H1 (cell line): Measurements from ENCODE around the gene TNFSF12. TPM values are rescaled to one million over a fixed set of nuclear protein-coding genes. Genes with fewer than 3 reads are reported as not detected.

Experiments used
- CTCF ChIA-PET: fragments of 300-600 bp; sonication (Branson Sonifier 250); formaldehyde crosslinking; loops from one replicate; lab custom pipeline; 2021; ENCODE audit not compliant: partially characterized antibody; lab: Charles Lee
- POLR2A ChIA-PET: fragments of 300-600 bp; sonication (Branson Sonifier 250); formaldehyde crosslinking; loops from one replicate; lab custom pipeline; 2021; ENCODE audit warnings: inconsistent platforms; ENCODE audit not compliant: partially characterized antibody; lab: Charles Lee
- DNase-seq, 2 experiments: peaks; one replicate each; pipeline versions ENCODE4 v3.0.0 to v3.0.0-alpha.2; 2010 to 2022; ENCODE audit warnings: low spot score in 2 of 2, low read depth in 1 of 2, mixed read lengths in 1 of 2
- FAIRE-seq: peaks from 2 replicates; lab custom pipeline; 2011; peaks lifted over from hg19 to GRCh38; lab: Jason Lieb, UNC
- H2AFZ ChIP-seq: 2 replicates; pipeline ENCODE4 v1.8.1; 2012; ENCODE audit warnings: low read length, inconsistent platforms
- H2AK5ac ChIP-seq: 2 replicates; pipeline ENCODE4 v1.6.1; 2013; ENCODE audit warnings: low read depth, low read length
- H2BK120ac ChIP-seq: replicated peaks from 2 replicates; pipeline ENCODE3; 2013; ENCODE audit warnings: low read depth, low read length, inconsistent platforms
- H2BK12ac ChIP-seq: 2 replicates; pipeline ENCODE4 v1.6.1; 2013; ENCODE audit warnings: low read depth, low read length
- H2BK15ac ChIP-seq: 2 replicates; pipeline ENCODE4 v1.6.1; 2013; ENCODE audit warnings: low read length
- H2BK20ac ChIP-seq: 2 replicates; pipeline ENCODE4 v1.6.1; 2013; ENCODE audit warnings: low read length
- H2BK5ac ChIP-seq: 2 replicates; pipeline ENCODE4 v1.6.1; 2013; ENCODE audit warnings: low read depth, low read length
- H3K14ac ChIP-seq: 2 replicates; pipeline ENCODE4 v1.6.1; 2013; ENCODE audit warnings: inconsistent platforms; ENCODE audit not compliant: insufficient read length
- H3K18ac ChIP-seq: 2 replicates; pipeline ENCODE4 v1.6.1; 2013; ENCODE audit warnings: low read length; ENCODE audit errors: extremely low read depth
- H3K23ac ChIP-seq: 2 replicates; pipeline ENCODE4 v1.6.1; 2013; ENCODE audit warnings: inconsistent platforms; ENCODE audit not compliant: insufficient read length
- H3K23me2 ChIP-seq: 2 replicates; pipeline ENCODE4 v1.6.1; 2013; ENCODE audit warnings: low read depth, low read length
- H3K27ac ChIP-seq: 2 replicates; pipeline ENCODE4 v1.6.1; 2011; ENCODE audit warnings: low read depth, low read length, inconsistent platforms
- H3K27me3 ChIP-seq, 4 experiments: replicated peaks in 1 of 4; 1 replicate in 1 of 4; 2 replicates in 3 of 4; pipeline versions ENCODE4 v1.6.1 to v1.8.1; 2011 to 2013; ENCODE audit warnings: low read length in 3 of 4, mild to moderate bottlenecking in 3 of 4, inconsistent platforms in 2 of 4, mixed read lengths in 2 of 4, moderate library complexity in 1 of 4; ENCODE audit not compliant: control insufficient read depth in 3 of 4, insufficient read depth in 3 of 4; ENCODE audit errors: extremely low read depth in 1 of 4
- H3K36me3 ChIP-seq, 4 experiments: 2 replicates each; pipeline versions ENCODE4 v1.6.1 to v1.8.1; 2011 to 2013; ENCODE audit warnings: mild to moderate bottlenecking in 4 of 4, low read length in 3 of 4, moderate library complexity in 2 of 4, control low read depth in 1 of 4, inconsistent platforms in 1 of 4; ENCODE audit not compliant: insufficient read depth in 4 of 4, control insufficient read depth in 2 of 4
- H3K4ac ChIP-seq: replicated peaks from 2 replicates; pipeline ENCODE3; 2013; ENCODE audit warnings: low read length, low read depth, mixed read lengths, inconsistent platforms; ENCODE audit not compliant: insufficient read length
- H3K4me1 ChIP-seq, 4 experiments: replicated peaks in 1 of 4; 1 replicate in 1 of 4; 2 replicates in 3 of 4; pipeline versions ENCODE4 v1.6.1 to v1.8.1; 2011 to 2013; ENCODE audit warnings: low read length in 3 of 4, inconsistent platforms in 2 of 4, mixed read lengths in 1 of 4; ENCODE audit not compliant: insufficient read depth in 4 of 4, control insufficient read depth in 3 of 4
- H3K4me2 ChIP-seq, 2 experiments: 2 replicates each; pipeline versions ENCODE4 v1.6.1 to v1.8.1; 2011 to 2013; ENCODE audit warnings: low read depth in 2 of 2, low read length in 2 of 2, control low read depth in 1 of 2, inconsistent platforms in 1 of 2, mild to moderate bottlenecking in 1 of 2; ENCODE audit not compliant: insufficient read depth in 1 of 2
- H3K4me3 ChIP-seq, 4 experiments: fragments of 200-600, 300-600 bp in 1 of 4; sonication (generic), shearing (Covaris generic), sonication (Bioruptor Twin) in 1 of 4; 2 replicates each; pipeline versions ENCODE4 v1.5.1 to v1.8.1; 2011 to 2016; ENCODE audit warnings: low read length in 4 of 4, low read depth in 3 of 4, control low read depth in 2 of 4, inconsistent platforms in 2 of 4, mild to moderate bottlenecking in 2 of 4, mixed read lengths in 1 of 4, moderate library complexity in 1 of 4; ENCODE audit not compliant: insufficient read depth in 2 of 4; ENCODE audit errors: extremely low read depth in 1 of 4
- H3K56ac ChIP-seq: replicated peaks from 2 replicates; pipeline ENCODE3; 2013; ENCODE audit warnings: low read depth, mild to moderate bottlenecking, mixed read lengths, low read length, inconsistent platforms; ENCODE audit not compliant: insufficient read length
- H3K79me1 ChIP-seq: 2 replicates; pipeline ENCODE4 v1.6.1; 2013; ENCODE audit warnings: low read depth, low read length, control low read depth
- H3K79me2 ChIP-seq, 2 experiments: 2 replicates each; pipeline versions ENCODE4 v1.6.1 to v1.8.1; 2012 to 2013; ENCODE audit warnings: low read length in 2 of 2, mild to moderate bottlenecking in 2 of 2, inconsistent platforms in 1 of 2; ENCODE audit not compliant: insufficient read depth in 2 of 2, control insufficient read depth in 1 of 2
- H3K9ac ChIP-seq, 4 experiments: replicated peaks in 1 of 4; 1 replicate in 1 of 4; 2 replicates in 3 of 4; pipeline versions ENCODE4 v1.6.1 to v1.8.1; 2011 to 2013; ENCODE audit warnings: low read depth in 3 of 4, low read length in 3 of 4, control low read depth in 2 of 4, mild to moderate bottlenecking in 2 of 4, moderate library complexity in 2 of 4, inconsistent platforms in 1 of 4; ENCODE audit errors: extremely low read depth in 1 of 4
- H3K9me3 ChIP-seq, 2 experiments: 2 replicates each; pipeline versions ENCODE4 v1.6.1 to v1.8.1; 2012 to 2013; ENCODE audit warnings: mild to moderate bottlenecking in 2 of 2, moderate library complexity in 2 of 2, control low read depth in 1 of 2, inconsistent platforms in 1 of 2, low read depth in 1 of 2, low read length in 1 of 2, mixed read lengths in 1 of 2; ENCODE audit not compliant: insufficient read depth in 2 of 2
- H4K20me1 ChIP-seq, 2 experiments: replicated peaks in 1 of 2; 2 replicates each; pipeline versions ENCODE3 to v1.8.1; 2011 to 2013; ENCODE audit warnings: inconsistent platforms in 2 of 2, low read length in 2 of 2, mild to moderate bottlenecking in 1 of 2; ENCODE audit not compliant: insufficient read depth in 2 of 2, control insufficient read depth in 1 of 2
- H4K5ac ChIP-seq: 2 replicates; pipeline ENCODE4 v1.6.1; 2013; ENCODE audit warnings: low read length, low read depth, mixed read lengths, inconsistent platforms; ENCODE audit not compliant: insufficient read length
- H4K8ac ChIP-seq: 2 replicates; pipeline ENCODE4 v1.8.0; 2013; ENCODE audit warnings: mild to moderate bottlenecking, moderate library complexity, low read length, inconsistent platforms; ENCODE audit not compliant: insufficient read depth; ENCODE audit errors: extremely low read depth
- H4K91ac ChIP-seq: replicated peaks from 2 replicates; pipeline ENCODE3; 2013; ENCODE audit warnings: low read length, mixed read lengths, inconsistent platforms; ENCODE audit not compliant: insufficient read length
- CBX8 ChIP-seq: fragments of 300-800, 300-1000 bp; sonication (generic); IDR thresholded peaks from 2 replicates; pipeline ENCODE4 v1.7.1; 2016; ENCODE audit warnings: low read depth, low read length, borderline replicate concordance
- CTCF ChIP-seq, 3 experiments: IDR thresholded peaks; 1 replicate in 2 of 3; 2 replicates in 1 of 3; pipeline versions ENCODE4 v1.5.1 to v1.6.1; 2011; ENCODE audit warnings: low read length in 3 of 3, mild to moderate bottlenecking in 3 of 3, inconsistent platforms in 2 of 3, low read depth in 1 of 3, moderate library complexity in 1 of 3; ENCODE audit not compliant: insufficient read depth in 1 of 3; ENCODE audit errors: control extremely low read depth in 1 of 3
- POLR2A ChIP-seq, 2 experiments: IDR thresholded peaks; 1 replicate in 1 of 2; 2 replicates in 1 of 2; pipeline ENCODE4 v1.6.1; 2011; ENCODE audit warnings: low read depth in 2 of 2, low read length in 2 of 2, mild to moderate bottlenecking in 2 of 2; ENCODE audit errors: control extremely low read depth in 1 of 2
- RAD21 ChIP-seq, 2 experiments: IDR thresholded peaks in 1 of 2; conservative IDR thresholded peaks in 1 of 2; 2 replicates each; pipeline ENCODE4 v1.6.1; 2011; ENCODE audit warnings: low read depth in 2 of 2, low read length in 2 of 2, improper control_type of control experiment in 1 of 2, inconsistent platforms in 1 of 2, mild to moderate bottlenecking in 1 of 2, moderate library complexity in 1 of 2
- WGBS, 2 experiments: shearing (Covaris generic) in 1 of 2; methylation state at CpG; one replicate each; pipeline versions ENCODE4 v1.1.6 to v1.1.7; 2013 to 2015; ENCODE audit warnings: low lambda C conversion rate in 2 of 2, mixed read lengths in 2 of 2, inconsistent platforms in 1 of 2, low coverage in 1 of 2, missing lambda C conversion rate in 1 of 2; ENCODE audit not compliant: insufficient replicate concordance in 2 of 2, insufficient coverage in 1 of 2, insufficient read length in 1 of 2; ENCODE audit errors: extremely low coverage in 1 of 2, missing lambda C conversion rate in 1 of 2; 5-methylcytosine and 5-hydroxymethylcytosine counted together
- polyA plus RNA-seq, 7 experiments: library from polyadenylated mRNA; depleted of rRNA in 3 of 7; stranded (reverse) in 5 of 7; unstranded in 2 of 7; fragments of >200 nt in 5 of 7; fragments of 200-250 nt in 2 of 7; gene quantifications; 1 replicate in 5 of 7; 2 replicates in 1 of 7; 4 replicates in 1 of 7; pipeline versions ENCODE4 v1.2.1 to v1.2.3, GENCODE V29; 2011 to 2013; ENCODE audit warnings: missing spikeins in 2 of 7, mixed read lengths in 2 of 7
- total RNA-seq: library from RNA; stranded (reverse); fragmentation: NEBNext Ultra II Directional; extraction: Animal tissue kit (Norgen Biotek cat#: 25700); gene quantifications from 2 replicates; pipeline ENCODE4 v1.2.1, GENCODE V29; 2021
- TF ChIP-seq, protein P1 (sequence below): IDR thresholded peaks from 2 replicates; pipeline ENCODE4 v1.6.1; 2012; ENCODE audit warnings: inconsistent platforms

Gene TNFSF12
- total and polyA plus RNA-seq, 2 of the 8 experiments (the other 6 are each of a cell fraction or from before 2014, with no cell fraction given), result 7.2 to 9.6 TPM

GRCh38 chr17:7555320-7555948, 6.6 kb downstream of the TNFSF12 start:
- DNase-seq (peak in 1 of 2 experiments; percentile 54), FAIRE-seq (no peak)
- POLR2A ChIA-PET, result interaction anchor here (0.9 to 37.5 kb wide), 3 partner anchors 27 to 149 kb away, joined by 3 to 1144 read pairs (median 3); partner anchors contain the start of genes CD68, MPDU1, POLR2A and SOX15
- H3K23ac ChIP-seq, result no peak overlapping the region
- peaks cover 0 to 3% of the 10 kb centered on the region in 2 experiments for H4K20me1 ChIP-seq
- WGBS, 2 experiments, result 74% methylated on average over 10 of the region's 10 CpGs; no CpG with 5 or more reads in 1 of the 2 experiments
- no peaks in the 10 kb centered on the region for H3K27me3 ChIP-seq
- H3K14ac ChIP-seq, result no peak overlapping the region
- H3K79me2 ChIP-seq, result no peaks in the 10 kb centered on the region
- H3K9ac ChIP-seq, result peak overlapping the region in 1 of 4 experiments; percentile 12; a peak in 2 of 7 replicates
- H2BK5ac ChIP-seq, result no peak overlapping the region
- no peak overlapping the region for H3K56ac ChIP-seq
- H3K18ac ChIP-seq, result no peak overlapping the region; the same call in 1 of the 2 replicates
- H3K4ac ChIP-seq, result no peak overlapping the region
- no peak overlapping the region for H4K5ac ChIP-seq
- H3K79me1 ChIP-seq, result no peaks in the 10 kb centered on the region
- H2BK120ac ChIP-seq, result no peak overlapping the region
- no peak overlapping the region for H4K8ac ChIP-seq
- H2AK5ac ChIP-seq, result no peak overlapping the region
- H2AFZ ChIP-seq, result peak overlapping the region; percentile 13; the same call in 1 of the 2 replicates
- CTCF ChIA-PET, result interaction anchor here (0.5 to 12.7 kb wide), 10 partner anchors 8 to 210 kb away, joined by 3 to 251 read pairs (median 3); partner anchors contain the start of gene SOX15
- no peak overlapping the region for H3K4me3 ChIP-seq
- no peak overlapping the region for H2BK15ac ChIP-seq
- H3K4me1 ChIP-seq, result peaks cover 8 to 34% (median 22%) of the 10 kb centered on the region in 4 experiments
- no peak overlapping the region for H3K27ac ChIP-seq
- no peaks in the 10 kb centered on the region for H3K36me3 ChIP-seq
- no peak overlapping the region for H4K91ac ChIP-seq
- peak overlapping the region; percentile 40; the same call in 1 of the 2 replicates for H2BK20ac ChIP-seq
- no peaks in the 10 kb centered on the region for H3K9me3 ChIP-seq
- no peaks in the 10 kb centered on the region for H3K23me2 ChIP-seq
- H3K4me2 ChIP-seq, result peak overlapping the region in 1 of 2 experiments; percentile 25; a peak in 1 of 4 replicates
- no peak for TF ChIP-seq POLR2A (IDR thresholded peaks at IDR 0.05; ENCODE audit: control extremely low read depth in 1 of 2, low read depth in 2 of 2, low read length in 2 of 2)
- peak in 1 of 2 experiments; percentile 26; a peak in 1 of 4 replicates for TF ChIP-seq RAD21 (IDR thresholded peaks at IDR 0.05 in 1 of 2, conservative IDR thresholded peaks at IDR 0.05 in 1 of 2; ENCODE audit: low read depth in 2 of 2, low read length in 2 of 2)
- no peak for TF ChIP-seq CBX8
- TF ChIP-seq, protein P1, sequence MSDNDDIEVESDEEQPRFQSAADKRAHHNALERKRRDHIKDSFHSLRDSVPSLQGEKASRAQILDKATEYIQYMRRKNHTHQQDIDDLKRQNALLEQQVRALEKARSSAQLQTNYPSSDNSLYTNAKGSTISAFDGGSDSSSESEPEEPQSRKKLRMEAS, result peak; percentile 42; the same call in 1 of the 2 replicates
- TF ChIP-seq CTCF (IDR thresholded peaks at IDR 0.05; ENCODE audit: control extremely low read depth in 1 of 3, insufficient read depth in 1 of 3, low read depth in 1 of 3, low read length in 3 of 3), result peak in 2 of 3 experiments; percentile 34 to 52; a peak in 3 of 4 replicates
- H2BK12ac ChIP-seq, result no peak overlapping the region
